Sigmoid colon (tissue), 4 donors: ENCODE data around the gene ELAVL3.

Experiments used
- CTCF ChIP-seq, 4 experiments: fragments of 450-650 bp in 3 of 4; fragments of 200-600 bp in 1 of 4; IDR thresholded peaks; one replicate each; pipeline ENCODE4 v1.5.1; 2016 to 2019; ENCODE audit warnings: antibody characterized with exemption in 4 of 4, mild to moderate bottlenecking in 3 of 4, moderate library complexity in 2 of 4
- POLR2AphosphoS5 ChIP-seq, 4 donors: sonication (generic); formaldehyde crosslinking; IDR thresholded peaks; one replicate each; pipeline ENCODE4 v1.6.1; 2017; ENCODE audit warnings: antibody characterized with exemption in 4 of 4

- TF ChIP-seq CTCF (IDR thresholded peaks at IDR 0.05) (no peak), POLR2AphosphoS5 (IDR thresholded peaks at IDR 0.05) (no peak)
Observed at GRCh38 chr19:11418094-11418548, 62.7 kb downstream of the ELAVL3 start.
